Subcutaneous adipose tissue (tissue), 4 donors: ENCODE measurements around the gene SYTL3. TPM values are rescaled to one million over a fixed set of nuclear protein-coding genes. Genes with fewer than 3 reads are reported as not detected.

ENCODE experiments used
- total RNA-seq, 4 donors: library from RNA; depleted of rRNA; stranded (reverse); fragments of >200 nt; gene quantifications; one replicate each; pipeline ENCODE4 v1.1.0, GENCODE V29; 2016
- TF ChIP-seq, protein P1 (sequence below): fragments of 450-650 bp; IDR thresholded peaks from one replicate; pipeline ENCODE4 v1.5.1; 2016; ENCODE audit warnings: low read depth, mild to moderate bottlenecking, control low read depth, antibody characterized with exemption, moderate library complexity

The SYTL3 gene
- total RNA-seq, 4 donors from 2014 or later = 1.3 to 18.2 (median 6.3) TPM

DNA sequence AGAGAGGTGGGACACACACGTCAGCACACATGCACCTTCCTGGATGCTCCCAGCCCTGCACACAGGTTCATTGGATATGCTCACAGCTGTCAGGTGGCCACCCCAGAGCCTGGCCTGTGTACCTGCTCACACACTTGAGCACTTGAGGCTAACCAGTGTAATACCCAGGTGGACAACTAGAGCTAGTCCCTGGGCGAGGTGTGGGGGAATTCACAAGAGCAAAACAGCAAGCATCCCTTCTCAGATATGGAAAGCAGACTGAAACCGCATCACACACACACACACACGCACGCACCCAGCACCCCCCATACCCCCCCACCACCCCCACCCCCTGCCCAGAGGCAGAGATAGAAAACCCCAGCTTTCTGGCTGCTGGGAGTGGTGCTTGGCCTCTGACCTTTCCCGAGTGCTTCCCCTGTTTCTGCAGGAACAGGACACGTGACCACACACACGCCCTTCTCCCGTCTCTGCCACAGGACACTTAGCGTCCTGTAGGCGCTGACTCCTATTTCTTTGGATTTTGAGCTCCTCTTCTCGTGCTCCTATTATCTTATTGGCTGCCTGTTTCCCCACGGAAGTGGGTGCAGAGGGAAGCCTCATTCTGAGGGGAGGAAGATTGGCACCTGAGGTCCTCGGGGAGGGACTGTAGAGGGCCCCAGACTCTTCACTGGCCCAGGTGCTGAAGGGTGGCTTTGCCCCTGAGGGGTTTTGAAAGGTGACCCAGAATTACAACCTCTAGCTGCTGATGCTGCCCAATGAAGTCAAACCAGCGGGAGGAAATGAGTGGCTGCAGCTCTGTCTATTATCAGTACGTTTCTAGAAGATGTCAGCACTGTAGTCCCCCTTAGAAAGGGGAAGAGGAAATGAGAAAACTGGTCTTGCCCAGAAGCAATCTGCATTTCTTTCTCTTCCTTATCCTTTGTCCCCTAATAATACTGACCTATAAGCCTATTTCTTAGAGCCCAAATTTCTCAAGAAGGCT, 65.8 kb downstream of the SYTL3 start:
- TF ChIP-seq, protein P1, sequence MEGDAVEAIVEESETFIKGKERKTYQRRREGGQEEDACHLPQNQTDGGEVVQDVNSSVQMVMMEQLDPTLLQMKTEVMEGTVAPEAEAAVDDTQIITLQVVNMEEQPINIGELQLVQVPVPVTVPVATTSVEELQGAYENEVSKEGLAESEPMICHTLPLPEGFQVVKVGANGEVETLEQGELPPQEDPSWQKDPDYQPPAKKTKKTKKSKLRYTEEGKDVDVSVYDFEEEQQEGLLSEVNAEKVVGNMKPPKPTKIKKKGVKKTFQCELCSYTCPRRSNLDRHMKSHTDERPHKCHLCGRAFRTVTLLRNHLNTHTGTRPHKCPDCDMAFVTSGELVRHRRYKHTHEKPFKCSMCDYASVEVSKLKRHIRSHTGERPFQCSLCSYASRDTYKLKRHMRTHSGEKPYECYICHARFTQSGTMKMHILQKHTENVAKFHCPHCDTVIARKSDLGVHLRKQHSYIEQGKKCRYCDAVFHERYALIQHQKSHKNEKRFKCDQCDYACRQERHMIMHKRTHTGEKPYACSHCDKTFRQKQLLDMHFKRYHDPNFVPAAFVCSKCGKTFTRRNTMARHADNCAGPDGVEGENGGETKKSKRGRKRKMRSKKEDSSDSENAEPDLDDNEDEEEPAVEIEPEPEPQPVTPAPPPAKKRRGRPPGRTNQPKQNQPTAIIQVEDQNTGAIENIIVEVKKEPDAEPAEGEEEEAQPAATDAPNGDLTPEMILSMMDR = no peak

DNA sequence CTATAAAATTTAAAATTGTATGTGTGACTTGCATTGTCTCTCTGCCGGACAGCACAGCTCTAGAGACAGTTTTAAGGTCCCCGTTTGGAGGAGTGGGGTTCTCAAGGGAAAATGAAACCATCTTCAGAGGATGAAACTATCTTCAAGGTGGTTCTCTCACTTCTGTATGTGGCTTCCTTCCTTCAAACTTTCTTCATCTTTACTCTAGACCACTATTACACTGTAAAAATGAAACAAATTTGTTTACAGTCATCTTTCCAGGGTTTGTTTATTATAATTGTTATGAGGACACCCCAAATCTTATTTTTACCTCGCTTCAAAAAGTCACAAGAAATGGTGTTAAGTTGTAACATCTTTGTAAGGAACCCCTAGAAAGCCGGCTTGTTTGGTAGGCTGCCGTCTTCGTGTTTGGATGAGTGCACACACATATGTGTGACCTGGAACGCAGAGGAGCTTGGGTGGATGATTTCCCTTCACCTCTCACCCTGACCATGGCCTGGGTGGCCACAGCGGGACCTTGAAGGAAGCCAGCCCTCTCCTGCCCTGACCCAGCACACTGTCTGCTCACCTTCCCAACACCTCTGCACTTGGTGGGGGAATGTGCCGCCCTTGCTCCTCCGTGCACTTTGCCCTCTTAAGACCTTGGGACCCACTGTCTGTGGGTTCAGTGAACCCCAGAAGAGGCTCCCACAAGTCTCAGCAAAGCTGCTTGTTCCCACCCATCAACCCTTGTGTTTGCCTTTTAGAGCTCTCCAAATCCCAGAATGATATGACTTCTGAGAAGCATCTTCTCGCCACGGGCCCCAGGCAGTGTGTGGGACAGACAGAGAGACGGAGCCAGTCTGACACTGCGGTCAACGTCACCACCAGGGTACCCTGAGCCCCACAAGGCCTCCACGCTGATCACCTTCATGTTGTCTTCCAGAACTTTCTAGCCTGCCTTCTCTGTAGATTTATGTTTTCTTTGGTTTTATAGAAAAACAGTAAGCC, 67.8 kb downstream of the SYTL3 start:
- TF ChIP-seq, protein P1 = no peak

DNA sequence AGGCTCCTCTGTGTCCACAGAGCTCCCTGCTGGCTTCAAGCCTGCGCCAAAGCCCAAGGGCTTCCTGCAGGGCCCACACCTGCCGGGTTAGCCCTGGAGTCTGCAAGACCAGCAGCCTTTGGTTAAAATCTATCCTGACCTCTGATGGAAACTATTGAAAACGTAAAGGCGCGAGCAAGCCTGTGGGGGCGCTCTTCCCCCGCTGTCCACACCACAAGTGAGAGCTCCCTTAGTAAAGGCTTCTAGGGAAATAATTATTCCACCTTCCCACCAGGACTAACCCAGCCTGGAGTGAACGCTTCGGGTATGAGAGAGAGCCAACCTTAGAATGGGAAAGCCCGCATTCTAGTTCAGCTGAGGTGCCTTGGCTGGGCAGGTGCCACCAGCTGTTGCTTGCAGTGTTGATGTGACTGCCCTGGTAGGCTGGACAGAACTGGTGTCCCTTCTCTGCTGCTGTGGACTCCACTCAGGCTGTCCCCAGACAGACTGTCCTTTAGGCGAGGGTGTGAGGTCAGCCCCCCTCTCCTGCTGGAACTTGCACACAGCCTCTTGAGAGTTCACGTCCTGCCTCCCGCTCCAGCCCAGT, 68.7 kb downstream of the SYTL3 start:
- TF ChIP-seq, protein P1 = no peak

DNA sequence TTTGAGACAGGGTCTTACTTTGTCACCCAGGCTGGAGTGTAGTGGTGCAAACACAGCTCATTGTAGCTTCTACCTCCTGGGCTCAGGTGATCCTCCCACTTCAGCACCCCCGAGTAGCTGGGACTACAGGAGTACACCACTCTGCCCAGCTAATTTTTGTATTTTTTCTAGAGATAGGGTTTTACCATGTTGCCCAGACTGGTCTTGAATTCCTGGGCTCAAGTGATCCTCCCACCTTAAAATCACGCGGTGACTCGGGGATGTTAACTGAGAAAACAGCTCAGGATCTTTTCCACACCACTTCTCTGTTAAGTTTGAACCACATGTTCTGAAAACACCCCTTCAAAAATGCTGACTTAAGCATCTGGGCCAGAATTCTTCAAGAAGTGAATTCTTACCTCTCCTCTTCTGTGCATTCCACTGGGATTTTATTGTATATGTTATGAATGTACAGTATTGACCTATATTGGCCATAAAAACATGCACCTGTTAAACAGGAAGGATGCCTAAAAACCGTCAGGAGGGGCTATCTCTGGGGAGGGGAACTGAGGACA, 72.4 kb downstream of the SYTL3 start:
- TF ChIP-seq, protein P1 = no peak

DNA sequence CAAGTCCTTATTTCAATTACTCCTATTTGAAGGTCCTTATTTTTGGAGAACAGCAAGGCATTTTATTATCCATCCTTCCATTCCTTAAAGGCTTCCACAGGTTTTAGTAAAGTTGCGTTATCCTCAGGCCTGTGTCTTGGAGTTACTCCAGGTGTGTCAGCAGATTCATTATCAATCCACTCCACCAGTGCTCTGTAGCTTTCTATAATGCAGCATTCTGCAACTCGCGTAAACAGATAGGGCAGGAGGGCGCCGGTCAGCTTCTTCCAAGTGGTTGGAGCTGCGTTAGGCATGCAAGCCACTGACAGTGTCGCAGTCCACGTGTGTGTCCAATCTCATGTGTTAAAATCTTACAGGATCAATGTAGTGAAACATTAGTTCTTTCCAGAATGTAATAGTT, 75.8 kb downstream of the SYTL3 start:
- TF ChIP-seq, protein P1 = no peak

DNA sequence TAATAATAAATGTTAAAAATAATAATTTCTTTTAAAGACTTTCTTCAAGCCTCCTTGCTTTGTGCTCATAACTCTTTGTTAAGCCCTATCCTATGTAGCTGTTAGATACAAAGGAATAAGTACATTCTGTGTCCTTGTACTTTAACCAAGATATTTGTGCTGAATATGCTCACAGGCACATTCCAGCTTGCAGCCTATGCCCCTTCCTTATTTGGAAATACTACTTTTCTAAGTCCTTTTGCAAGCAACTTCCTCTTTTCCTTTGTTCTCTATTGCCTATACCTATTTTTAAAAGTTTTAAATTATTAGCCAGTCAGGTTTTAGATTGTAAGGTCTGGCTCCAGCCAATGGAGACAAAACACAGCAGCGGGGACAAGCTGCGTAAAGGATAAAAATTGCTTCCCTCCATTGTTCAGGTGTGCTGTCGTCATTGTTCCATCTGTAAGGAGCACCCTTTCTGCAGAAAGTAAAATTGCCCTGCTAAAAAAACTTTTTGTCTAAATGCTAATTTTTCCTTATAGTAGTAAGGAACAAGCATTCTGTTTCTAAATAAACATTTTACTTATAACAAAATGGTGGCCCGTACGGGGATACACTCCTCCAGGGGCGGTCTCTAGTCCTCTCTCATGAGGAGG, 80.2 kb downstream of the SYTL3 start:
- TF ChIP-seq, protein P1 = no peak
